GM18520 (cell line): ENCODE measurements around the gene TWIST1.

Experiments
- ATAC-seq: cut with Tn5 transposase; IDR thresholded peaks from one replicate; pipeline ENCODE4 v1.9.1; 2021; ENCODE audit not compliant: unreplicated experiment

Gene TWIST1

DNA sequence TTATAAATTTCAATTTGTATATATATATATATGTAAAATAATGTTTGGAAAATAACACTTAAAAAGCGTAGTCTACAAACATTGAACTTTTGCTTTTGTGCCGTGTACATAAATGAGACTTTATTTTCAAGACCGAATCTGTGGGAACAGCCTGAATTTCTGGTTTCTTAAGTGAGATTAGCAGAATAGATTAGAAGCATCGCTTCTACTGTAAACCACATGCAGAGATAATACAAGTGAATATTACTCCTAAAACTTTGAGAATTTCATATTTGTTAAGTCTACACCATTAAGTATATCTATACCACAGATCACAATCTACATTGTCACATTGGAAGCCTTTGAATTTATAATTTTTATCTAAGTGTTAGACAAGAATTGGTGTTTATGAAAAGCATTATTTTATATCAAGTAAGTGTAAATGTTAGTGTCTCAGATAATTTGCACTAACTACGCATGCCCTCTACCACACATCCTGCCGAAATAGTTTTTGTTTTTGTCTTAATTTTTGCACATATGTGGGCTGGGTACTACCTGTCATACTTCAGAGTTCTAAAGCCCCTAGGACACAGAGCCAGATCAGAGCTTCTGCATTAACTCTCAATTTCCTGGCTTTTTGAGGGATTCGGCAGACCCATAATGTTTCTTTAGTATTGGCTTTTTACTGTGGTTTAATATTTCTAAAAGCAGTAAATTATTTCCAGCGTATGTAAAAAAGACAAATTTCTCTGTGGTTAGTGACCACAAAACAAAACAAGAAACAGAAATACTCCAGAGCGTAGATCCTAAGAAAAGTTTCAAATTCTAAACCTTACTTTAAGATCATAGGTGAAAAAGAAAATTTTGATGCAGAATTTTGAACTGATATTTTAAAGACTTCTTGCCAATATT is 20.0 kb downstream of the TWIST1 start:
- no peak for ATAC-seq

DNA sequence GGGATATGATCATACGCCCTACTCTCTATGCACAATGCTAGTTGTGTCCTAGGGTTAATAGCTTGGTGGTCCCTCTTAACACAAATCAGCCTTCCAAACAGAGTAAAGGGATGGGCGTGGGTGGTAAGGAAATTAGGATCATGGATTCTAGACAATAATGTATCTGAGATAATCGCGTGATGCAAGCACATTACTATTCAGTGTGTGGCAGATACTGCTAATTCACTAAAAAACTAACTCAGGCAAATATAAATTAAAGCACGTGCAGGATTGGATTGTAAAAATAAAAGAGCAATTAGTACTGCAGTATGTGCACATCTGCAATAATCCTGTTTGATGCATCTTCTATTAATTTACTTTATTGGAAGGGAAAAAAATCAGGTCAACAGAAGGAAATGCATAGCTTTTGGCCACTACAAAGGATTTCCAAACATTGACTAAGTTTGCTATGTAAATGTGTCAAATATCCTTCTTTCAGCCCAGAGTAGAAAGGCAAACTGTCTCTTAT is 22.0 kb downstream of the TWIST1 start:
- no peak for ATAC-seq

DNA sequence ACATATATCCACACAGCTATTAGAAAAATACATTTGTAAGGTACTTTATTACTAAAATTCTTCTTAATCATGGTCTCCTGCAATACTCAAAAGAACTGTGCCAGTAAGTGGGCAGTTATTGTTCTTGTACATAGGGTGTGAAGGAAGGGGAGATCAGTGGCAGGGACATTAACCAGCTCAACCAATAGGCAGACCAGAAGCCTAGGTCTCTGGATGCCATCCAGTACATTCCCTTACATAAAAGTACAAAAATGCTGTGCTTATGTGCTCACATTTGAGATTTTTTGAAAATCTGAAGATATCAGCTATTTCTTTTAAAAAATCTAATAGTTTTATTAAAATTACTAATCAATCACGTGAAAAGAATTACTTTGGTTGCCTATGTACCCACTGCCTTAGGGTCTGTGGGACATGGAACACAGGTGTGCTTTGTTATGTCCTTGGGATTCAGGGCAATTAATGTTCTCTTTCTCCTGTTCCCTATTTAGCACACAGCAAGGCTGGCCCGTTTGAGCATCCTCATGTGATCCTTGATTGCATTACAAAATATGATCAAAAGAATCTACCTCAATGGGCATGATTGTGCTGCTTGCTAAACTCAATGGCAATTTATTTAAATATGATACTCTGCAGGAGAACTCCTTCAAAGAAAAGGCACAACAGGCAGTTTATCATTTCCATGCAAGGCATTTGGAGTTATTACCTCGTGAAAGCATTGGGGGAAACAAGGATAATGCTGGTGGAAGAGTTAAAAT is 22.7 kb downstream of the TWIST1 start:
- no peak for ATAC-seq

DNA sequence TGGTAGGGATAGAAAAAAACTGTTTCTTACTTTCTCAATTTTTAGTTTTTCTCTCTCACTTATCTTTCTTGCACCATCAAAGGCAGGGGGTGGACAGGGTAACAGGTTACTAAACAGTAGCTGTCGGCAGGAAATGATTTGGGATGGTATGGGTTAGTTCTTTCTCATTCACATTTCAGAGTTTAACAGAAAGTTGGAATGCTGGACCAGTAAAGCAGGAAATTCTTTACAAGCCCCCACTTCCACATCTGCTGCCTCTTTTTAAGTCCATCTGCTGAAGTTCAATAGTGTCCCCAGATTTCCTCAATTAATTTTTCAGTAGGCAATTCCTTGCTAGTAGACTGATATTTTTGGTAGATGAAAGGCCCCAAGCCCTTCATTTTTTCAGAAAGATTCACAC is 23.3 kb downstream of the TWIST1 start:
- no peak for ATAC-seq

DNA sequence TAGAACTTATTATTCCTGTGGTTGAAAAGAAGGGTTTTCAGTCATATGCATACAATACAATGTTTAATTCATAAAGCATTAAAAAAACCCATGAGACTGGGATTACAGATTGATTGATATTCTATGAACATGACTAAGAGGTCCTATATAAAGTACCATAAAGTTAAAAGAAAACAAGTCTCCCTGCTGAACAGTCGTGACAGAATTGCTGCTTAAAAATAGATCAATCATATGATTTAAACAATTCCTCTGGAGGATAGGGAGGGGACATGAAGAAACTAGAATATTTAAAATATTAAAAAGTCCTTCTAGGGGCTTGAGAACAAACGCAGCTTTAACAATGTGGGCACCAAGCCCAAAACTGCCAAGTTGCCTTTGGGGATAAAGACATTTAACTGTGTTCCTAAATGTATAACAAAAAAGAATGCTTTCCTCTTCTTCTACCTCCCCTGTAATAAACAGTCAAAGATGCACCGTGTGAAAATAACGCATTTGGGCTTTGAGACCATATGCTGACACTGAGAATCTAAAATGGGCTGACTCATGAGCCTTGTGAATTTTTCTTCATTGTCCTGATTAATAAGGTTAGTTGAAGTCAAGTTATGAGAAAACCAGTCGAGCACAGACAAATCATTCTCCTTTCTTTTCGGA is 25.8 kb downstream of the TWIST1 start:
- ATAC-seq = no peak

DNA sequence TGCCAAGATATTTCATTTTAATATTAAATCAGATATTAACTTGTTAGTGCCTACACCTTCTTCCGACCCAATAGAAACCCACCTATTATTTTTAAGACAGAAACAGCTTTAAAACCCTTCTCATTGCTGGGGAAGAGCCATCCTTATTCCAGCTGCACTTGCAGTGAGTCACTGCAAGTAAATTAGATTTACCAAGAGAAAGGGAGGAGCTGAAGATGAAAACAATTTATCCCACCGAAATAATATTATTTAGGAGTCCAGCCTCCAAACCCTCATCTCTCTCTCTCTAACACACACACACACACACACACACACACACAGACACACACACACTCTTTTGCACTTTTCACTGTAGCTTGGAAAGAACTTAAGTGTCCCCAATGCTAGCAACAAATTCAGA is 26.9 kb downstream of the TWIST1 start:
- no peak for ATAC-seq

DNA sequence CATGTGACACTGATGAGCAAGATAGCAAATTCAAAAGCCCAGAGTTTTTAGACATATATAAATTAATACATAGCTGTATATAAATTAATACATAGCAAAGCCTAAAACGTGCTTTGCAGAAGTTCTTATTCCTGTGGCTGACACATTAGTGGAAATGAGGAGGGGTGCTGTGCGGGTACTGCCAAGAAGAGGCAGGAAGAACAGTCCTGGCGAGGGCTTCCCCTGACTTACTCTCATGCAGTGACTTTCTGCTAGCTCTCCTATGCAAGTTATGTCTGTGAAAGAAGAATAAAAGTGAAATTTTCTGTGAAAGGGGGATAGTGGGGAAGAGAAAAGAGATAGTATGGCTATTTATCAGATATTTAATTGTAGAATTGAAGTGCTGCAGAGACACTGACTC is 27.6 kb downstream of the TWIST1 start:
- no peak for ATAC-seq

DNA sequence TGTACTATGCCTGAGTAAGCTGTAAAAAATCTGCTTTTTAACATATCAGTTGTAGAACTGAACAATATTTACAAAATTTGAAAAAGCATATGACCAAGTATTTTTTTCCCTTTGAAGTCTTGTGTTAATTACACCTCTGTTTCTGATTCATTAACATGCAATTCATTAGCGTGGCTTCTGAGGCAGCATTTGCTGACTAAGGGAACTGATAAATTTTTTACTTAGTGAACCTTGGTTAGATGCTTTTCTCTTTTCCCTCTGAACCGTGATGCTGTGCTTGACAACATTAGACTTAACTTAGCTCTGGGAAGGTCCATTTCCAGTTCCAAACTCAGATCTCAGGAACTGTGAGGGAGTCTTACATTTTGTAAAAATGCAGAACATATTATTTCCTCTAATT is 28.1 kb downstream of the TWIST1 start:
- no peak for ATAC-seq

DNA sequence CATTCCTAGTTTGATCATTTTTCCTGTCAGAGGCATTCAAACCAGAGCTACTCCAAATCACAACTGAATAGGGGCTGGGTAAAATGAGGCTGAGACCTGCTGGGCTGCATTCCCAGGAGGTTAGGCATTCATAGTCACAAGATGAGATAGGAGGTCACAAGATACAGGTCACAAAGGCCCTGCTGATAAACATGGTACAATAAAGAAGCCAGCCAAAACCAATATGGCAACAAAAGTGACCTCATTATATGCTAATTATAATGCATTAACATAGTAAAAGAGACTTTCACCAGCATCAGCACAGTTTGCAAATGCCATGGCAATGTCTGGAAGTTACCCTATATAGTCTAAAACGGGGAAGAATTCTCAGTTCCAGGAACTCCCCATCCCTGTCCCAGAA is 37.3 kb downstream of the TWIST1 start:
- ATAC-seq = no peak

DNA sequence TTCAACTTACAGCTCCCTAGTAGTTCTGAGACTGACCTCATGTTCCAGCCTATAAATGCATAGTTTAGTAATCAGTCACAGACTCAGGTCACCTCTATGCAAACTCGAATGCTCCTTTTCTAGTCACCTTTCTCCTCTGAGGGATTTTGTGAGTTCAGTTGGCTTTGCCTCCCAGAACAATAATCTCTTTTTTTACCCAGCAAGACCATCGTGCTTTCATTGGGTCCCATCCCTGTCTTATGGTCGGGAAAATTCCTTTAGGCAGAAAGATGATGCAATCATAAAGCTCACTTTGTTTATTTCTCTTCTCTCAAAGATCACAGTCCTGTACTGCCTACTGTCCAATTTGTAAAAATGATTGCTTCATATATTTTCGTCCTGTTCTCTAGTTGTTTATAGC is 38.4 kb downstream of the TWIST1 start:
- ATAC-seq = no peak

DNA sequence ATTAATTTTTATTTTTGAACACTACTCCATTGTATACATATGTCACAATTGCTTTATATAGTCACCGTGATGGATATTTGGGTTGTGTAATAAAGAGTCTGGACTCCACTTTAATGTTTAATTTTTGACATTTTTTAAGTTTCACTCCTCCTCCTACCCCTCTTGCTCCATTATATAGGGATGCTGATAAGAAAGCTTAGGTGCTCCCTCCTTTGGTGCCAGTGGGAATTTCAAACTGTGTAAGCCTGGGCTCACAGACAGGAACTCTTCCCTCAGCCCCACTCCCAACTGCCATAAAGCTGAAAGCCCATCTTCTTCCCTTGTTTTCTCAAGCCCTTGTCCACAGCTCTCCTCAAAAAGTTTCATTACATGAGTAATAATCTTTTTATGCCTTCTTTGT is 47.6 kb downstream of the TWIST1 start:
- ATAC-seq = no peak

DNA sequence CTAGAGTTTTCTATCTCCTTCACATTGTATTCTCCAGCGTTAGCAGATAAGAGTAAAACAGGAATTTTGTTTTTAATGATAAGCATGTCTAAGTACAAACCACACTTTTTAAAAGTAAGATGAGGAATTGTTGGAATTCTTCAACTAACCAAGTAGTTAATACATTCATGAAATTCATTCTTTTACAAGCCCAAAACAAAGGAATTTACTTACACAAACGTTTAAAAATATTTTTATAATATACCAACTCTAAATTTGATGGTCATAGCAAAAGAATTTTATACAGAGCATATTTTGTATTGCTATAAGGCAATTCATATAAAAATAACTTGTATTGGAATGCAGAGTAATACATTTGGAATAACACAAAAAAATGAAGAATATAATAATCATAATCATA is 51.3 kb downstream of the TWIST1 start:
- ATAC-seq = no peak
